Thoracic aorta (tissue), 2 donors: ENCODE results near the gene NUP50. TPM values are rescaled to one million over a fixed set of nuclear protein-coding genes. Genes with fewer than 3 reads are reported as not detected.

Experiments used
- ATAC-seq: fragments of 150-250 bp; one replicate; pipeline ENCODE4 v1.8.0; 2017; ENCODE audit warnings: low read depth; ENCODE audit not compliant: insufficient number of reproducible peaks, low FRiP score
- DNase-seq: peaks from one replicate; pipeline ENCODE4 v3.0.0-alpha.2; 2020; ENCODE audit warnings: low spot score
- H3K27ac ChIP-seq, 2 donors: fragments of 200-600 bp; sonication (generic); 1 replicate in 1 of 2; 2 replicates in 1 of 2; pipeline ENCODE4 v1.5.1; 2016; ENCODE audit warnings: mild to moderate bottlenecking in 2 of 2, moderate library complexity in 2 of 2
- H3K27me3 ChIP-seq: fragments of 200-600 bp; sonication (generic); replicated peaks from 2 replicates; pipeline ENCODE4 v1.6.0; 2016; ENCODE audit warnings: mild to moderate bottlenecking; ENCODE audit not compliant: insufficient read depth
- H3K36me3 ChIP-seq: fragments of 200-600 bp; sonication (generic); one replicate; pipeline ENCODE4 v1.5.1; 2016
- H3K4me1 ChIP-seq, 2 donors: fragments of 200-600 bp; sonication (generic); 1 replicate in 1 of 2; 2 replicates in 1 of 2; pipeline versions ENCODE4 v1.5.1 to v1.6.0; 2016; ENCODE audit warnings: low read depth in 2 of 2, mild to moderate bottlenecking in 1 of 2; ENCODE audit not compliant: control insufficient read depth in 1 of 2
- H3K4me3 ChIP-seq: fragments of 200-600 bp; sonication (generic); 2 replicates; pipeline ENCODE4 v1.5.1; 2016; ENCODE audit warnings: mild to moderate bottlenecking
- H3K9me3 ChIP-seq: fragments of 200-600 bp; sonication (generic); 2 replicates; pipeline ENCODE4 v1.5.1; 2016
- total RNA-seq, 2 donors: library from RNA; depleted of rRNA; stranded (reverse); fragments of >200 nt; gene quantifications; one replicate each; pipeline versions ENCODE4 v1.1.0 to v1.2.3, GENCODE V29; 2016
- TF ChIP-seq, protein P1 (sequence below): fragments of 200-600 bp; sonication (generic); IDR thresholded peaks from one replicate; pipeline ENCODE4 v1.5.1; 2019; ENCODE audit warnings: antibody characterized with exemption

NUP50 gene
- total RNA-seq, 2 donors from 2014 or later: 27.8 to 31.6 TPM

DNA sequence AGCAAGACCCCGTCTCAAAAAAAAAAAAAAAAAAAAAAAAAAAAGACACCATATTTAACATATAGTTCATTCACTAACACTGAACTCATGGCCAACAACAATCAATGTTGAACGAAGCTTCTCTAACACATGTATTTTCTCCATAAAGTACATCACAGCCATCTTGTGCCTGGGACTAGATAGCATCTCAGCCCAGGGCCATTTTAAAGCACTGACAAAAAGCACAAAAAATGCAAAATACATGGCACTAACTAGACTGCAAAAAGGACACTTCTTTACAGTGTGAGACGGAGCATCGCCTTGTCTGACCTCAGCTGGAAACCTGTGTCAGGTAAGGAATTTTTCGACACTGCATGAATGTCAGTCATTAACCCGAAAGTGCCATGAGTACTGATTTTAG lies 53.6 kb downstream of the NUP50 start:
- DNase-seq: no peak
- Histone ChIP-seq H3K4me3 (no peak overlapping the region), H3K27me3 (no peaks in the 10 kb centered on the region), H3K9me3 (no peaks in the 10 kb centered on the region), H3K36me3 (no peaks in the 10 kb centered on the region), H3K4me1 (peaks cover 0 to 22% of the 10 kb centered on the region in 2 donors), H3K27ac (no peak overlapping the region)
- TF ChIP-seq, protein P1, sequence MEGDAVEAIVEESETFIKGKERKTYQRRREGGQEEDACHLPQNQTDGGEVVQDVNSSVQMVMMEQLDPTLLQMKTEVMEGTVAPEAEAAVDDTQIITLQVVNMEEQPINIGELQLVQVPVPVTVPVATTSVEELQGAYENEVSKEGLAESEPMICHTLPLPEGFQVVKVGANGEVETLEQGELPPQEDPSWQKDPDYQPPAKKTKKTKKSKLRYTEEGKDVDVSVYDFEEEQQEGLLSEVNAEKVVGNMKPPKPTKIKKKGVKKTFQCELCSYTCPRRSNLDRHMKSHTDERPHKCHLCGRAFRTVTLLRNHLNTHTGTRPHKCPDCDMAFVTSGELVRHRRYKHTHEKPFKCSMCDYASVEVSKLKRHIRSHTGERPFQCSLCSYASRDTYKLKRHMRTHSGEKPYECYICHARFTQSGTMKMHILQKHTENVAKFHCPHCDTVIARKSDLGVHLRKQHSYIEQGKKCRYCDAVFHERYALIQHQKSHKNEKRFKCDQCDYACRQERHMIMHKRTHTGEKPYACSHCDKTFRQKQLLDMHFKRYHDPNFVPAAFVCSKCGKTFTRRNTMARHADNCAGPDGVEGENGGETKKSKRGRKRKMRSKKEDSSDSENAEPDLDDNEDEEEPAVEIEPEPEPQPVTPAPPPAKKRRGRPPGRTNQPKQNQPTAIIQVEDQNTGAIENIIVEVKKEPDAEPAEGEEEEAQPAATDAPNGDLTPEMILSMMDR: no peak
- ATAC-seq: no peak

DNA sequence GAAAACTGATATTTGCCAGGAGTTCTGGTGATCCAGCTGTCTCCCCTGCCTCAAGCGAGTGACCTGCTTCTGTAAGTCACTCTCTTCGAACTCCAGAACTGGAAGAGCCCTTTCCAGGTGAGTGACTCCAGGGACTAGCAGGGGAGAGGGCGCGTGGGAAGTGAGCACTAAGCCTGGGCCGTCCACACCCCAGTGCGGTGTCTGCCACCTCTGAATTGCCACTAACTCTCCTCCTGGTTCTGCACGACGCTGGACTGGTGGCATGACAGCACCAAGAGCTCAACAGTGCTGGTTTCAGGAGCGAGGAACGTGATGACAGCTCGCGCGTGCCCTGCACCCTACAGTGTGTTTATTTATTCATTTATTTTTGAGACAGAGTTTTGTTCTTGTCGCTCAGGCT lies 54.1 kb downstream of the NUP50 start:
- no peak for DNase-seq
- Histone ChIP-seq H3K36me3 (no peaks in the 10 kb centered on the region), H3K27ac (no peak overlapping the region), H3K9me3 (no peaks in the 10 kb centered on the region), H3K27me3 (no peaks in the 10 kb centered on the region), H3K4me1 (peaks cover 0 to 18% of the 10 kb centered on the region in 2 donors), H3K4me3 (no peak overlapping the region)
- TF ChIP-seq, protein P1: no peak
- ATAC-seq: no peak

DNA sequence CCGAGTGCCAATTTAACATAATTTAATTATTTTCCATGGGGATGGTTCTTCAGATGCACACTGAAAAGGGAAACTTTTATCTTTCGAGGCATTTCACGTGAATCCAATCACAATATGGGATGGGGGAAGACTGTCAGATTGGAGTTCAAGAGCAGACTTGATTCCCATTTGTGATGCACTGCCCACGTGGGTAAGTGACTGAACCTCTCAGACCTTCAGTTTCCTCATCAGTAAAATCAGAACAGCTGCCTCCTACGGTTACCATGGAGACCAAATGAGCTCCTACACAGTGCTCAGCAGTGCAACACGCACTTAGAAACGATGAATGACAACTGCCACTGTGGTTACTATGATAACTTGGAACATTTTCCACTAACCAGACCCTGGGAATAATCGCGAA lies 55.3 kb downstream of the NUP50 start:
- DNase-seq (no peak), ATAC-seq (no peak)
- H3K4me1 ChIP-seq: peaks cover 0 to 6% of the 10 kb centered on the region in 2 donors
- H3K4me3 ChIP-seq: no peak overlapping the region
- no peaks in the 10 kb centered on the region for H3K36me3 ChIP-seq
- no peaks in the 10 kb centered on the region for H3K27me3 ChIP-seq
- H3K27ac ChIP-seq: no peak overlapping the region
- TF ChIP-seq, protein P1: no peak
- no peaks in the 10 kb centered on the region for H3K9me3 ChIP-seq

DNA sequence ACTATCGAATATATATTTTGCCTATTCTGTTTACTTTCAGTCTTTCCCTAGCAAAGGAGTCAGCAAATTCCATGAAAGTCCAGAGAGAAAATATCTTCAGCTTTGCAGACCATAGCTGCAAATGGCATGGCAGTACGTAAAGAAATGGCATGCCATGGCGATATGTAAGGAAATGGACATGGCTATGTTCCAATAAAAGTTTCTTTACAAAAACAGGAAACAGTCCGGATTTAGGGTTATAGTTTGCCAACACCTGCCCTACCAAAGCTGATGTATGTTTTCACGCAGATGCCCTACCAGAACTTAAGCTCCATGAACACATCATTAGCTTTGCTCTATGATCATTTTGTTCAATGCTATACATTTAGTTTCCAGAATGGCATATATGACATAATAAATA lies 57.5 kb downstream of the NUP50 start:
- peaks cover 0 to 14% of the 10 kb centered on the region in 2 donors for H3K4me1 ChIP-seq
- no peaks in the 10 kb centered on the region for H3K9me3 ChIP-seq
- no peak for ATAC-seq
- no peak for DNase-seq
- no peaks in the 10 kb centered on the region for H3K27me3 ChIP-seq
- no peaks in the 10 kb centered on the region for H3K36me3 ChIP-seq
- H3K27ac ChIP-seq: no peak overlapping the region
- TF ChIP-seq, protein P1: no peak
- no peak overlapping the region for H3K4me3 ChIP-seq

DNA sequence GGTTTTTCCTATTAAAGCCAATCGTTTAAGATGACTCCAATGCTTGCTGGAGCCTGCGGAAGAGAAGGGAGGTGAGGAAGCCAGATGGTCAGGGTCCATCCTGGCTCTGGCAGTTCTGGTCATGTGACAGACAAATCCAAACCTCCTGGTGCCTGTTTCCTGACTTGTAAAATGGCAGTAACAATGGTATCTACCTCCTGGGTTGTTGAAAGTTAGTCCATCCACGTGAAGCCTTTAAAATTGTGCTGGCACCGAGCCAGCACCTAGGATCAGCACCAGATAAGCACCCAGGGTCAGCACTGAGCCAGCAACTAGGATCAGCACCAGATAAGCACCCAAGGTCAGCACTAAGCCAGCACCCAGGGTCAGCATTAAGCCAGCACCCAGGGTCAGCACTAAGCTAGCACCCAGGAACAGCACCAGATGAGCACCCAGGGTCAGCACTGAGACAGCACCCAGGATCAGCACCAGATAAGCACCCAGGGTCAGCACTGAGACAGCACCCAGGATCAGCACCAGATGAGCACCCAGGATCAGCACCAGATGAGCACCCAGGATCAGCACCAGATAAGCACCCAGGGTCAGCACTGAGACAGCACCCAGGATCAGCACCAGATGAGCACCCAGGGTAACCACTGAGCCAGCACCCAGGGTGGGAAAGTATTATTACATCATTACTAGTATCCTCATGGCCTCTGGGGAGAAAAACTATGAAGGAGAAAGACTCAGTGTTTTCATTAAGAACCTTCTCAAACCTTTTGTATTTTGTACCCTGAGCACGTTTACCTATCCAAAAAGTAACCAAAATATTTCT lies 59.8 kb downstream of the NUP50 start:
- H3K4me1 ChIP-seq: peaks cover 8 to 28% of the 10 kb centered on the region in 2 donors
- TF ChIP-seq, protein P1: no peak
- DNase-seq: no peak

More for the DNA sequence above, 59.8 kb downstream of the NUP50 start:
- Histone ChIP-seq H3K9me3 (no peaks in the 10 kb centered on the region), H3K4me3 (no peak overlapping the region), H3K27me3 (no peaks in the 10 kb centered on the region), H3K27ac (no peak overlapping the region), H3K36me3 (no peaks in the 10 kb centered on the region)
- ATAC-seq: no peak
